NCI-H146 treated with DMSO at 0.1 percent for 48 hours (cell line): Measurements from ENCODE around the gene YTHDF2.
"Not testable (repeated sequence)": the region's sequence is repeated elsewhere in the genome, so short reads cannot be mapped to it uniquely, and the experiment has no call there.

ENCODE experiments used
- DNase-seq: peaks from one replicate; lab custom pipeline; 2025; ENCODE audit not compliant: unreplicated experiment; lab: John Stamatoyannopoulos, UW

Gene YTHDF2

GRCh38 chr1:28736450-28737306, at the start of gene YTHDF2:
YTHDF2 (plus strand) TSS chr1:28736940; CDS start chr1:28737121, 181 bp downstream.
- DNase-seq, result peak; percentile 93

DNA sequence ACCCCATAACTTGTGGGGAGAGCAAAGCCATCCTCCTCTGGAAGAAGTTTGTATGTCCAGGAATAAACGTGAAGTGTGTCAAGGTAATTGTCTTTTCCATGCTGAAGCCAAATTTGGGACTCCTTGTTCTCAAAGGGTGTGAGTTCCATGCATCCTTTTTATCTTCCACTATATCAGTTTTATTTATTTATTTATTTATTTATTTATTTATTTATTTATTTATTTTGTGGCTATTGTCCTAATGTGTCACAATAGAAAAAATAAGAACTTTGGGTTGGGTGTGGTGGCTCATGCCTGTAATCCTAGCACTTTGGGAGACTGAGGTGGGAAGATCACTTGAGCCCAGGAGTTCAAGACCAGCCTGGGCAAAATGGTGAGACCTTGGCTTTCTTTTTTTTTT, 45.1 kb upstream of the YTHDF2 start:
- not testable (repeated sequence) for DNase-seq

DNA sequence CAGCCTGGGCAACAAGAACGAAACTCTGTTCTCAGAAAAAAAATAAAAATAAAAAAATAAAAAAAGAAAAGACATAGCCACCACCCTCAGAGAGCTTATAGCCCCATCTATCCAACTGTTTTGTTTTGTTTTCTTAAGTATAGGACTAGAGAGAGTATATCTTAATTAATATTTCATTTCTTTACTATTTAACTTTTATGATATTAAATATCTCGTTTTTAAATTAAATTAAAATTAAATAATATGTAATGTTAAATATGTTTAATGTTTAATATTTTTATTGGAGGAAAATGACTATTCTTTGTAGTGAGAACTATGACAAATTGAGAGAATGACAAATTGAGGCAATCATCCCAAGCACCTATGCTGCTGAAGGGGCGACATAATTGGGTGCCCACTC, 33.1 kb upstream of the YTHDF2 start:
- DNase-seq, result no peak

- DNase-seq, result no peak
These were observed 20.4 kb upstream of the YTHDF2 start for GRCh38 chr1:28716336-28716735.

GRCh38 chr1:28718166-28718565, 18.6 kb upstream of the YTHDF2 start:
- no peak for DNase-seq

DNA sequence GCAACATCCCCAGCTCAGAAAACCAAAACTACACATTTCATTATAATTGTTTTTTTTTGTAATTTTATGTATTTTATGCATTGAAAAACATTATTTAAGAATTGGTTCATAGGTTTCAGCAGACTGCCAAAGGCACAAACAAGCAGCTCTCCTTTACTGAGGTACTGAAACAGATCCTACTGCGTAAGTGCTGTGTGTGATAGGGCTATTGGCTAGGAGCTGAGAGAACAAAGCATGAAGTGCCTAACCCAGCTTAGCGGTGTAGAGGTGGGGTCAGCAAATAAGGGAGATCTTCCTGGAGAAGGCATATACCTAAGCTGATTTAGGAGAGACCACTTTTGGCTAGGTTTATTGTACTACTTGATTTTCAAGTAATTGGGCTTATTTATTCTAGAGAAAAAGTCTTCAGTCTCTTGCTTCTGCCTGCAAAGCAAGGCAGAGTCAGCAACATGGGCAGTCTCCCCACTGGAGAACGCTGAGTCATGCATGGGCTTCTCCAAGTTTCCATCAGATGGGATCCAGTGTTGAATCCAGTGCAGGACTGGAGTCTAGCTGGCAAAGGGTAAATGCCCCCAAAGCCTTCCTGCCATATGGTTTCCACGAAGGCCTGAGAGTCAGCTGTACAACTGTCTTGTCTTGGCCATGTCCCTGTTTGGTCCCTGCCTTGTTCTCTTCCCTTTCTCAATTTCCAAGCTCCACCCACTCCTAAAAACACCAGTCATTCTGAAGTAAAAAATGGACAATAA, 18.0 kb upstream of the YTHDF2 start:
- DNase-seq, result no peak

DNA sequence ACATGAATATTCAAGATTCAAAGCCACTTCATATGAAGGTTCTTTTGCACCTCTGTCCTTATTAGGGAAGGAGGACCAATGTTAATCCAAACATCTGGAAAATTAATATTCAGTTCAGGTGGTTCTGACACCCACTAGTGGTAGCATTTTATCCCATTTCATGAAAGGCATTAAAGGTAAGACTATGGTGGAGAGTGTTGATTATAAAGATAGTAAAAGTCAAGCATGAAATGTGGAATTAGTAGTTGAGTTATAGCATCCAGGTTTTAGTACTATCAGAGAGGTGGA, 17.5 kb upstream of the YTHDF2 start:
- DNase-seq, result no peak

DNA sequence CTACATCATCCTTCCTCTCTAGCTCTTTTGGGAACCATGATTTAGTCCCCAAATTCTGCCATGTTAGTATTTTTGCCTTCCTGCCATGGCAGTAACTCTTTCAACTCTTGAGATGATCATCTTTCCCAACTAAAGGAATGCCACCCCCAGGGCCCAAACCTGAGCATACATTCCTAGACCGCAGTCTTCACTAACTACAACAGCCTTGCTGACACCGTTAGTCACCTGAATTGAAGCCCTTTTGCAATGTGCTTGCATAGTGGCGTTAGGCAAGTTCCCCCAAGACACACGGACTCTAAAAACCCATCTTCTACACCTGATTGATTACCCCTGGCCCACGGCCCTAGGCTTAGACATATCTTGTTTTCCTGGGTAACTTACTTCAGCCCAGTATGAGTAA, 16.4 kb upstream of the YTHDF2 start:
- DNase-seq, result no peak

GRCh38 chr1:28721927-28722326, 14.8 kb upstream of the YTHDF2 start:
- not testable (repeated sequence) for DNase-seq

DNA sequence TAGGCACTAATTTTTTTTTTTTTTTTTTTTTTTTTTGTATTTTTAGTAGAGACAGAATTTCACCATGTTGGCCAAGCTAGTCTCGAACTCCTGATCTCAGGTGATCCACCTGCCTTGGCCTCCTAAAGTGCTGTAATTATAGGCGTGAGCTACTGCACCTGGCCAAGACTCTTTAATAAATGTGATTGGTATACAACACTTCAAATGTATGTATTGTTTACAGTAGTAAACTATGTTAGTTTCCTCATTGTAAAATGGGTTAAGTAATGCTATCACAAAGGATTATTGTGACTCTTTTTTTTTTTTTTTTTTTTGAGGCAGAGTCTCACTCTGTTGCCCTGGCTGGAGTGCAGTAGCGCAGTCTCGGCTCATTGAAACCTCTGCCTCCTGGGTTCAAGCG, 11.4 kb upstream of the YTHDF2 start:
- not testable (repeated sequence) for DNase-seq

- no peak for DNase-seq
These were observed 735 bp upstream of the YTHDF2 start for GRCh38 chr1:28735961-28736449.

- DNase-seq, result peak; percentile 43
These were observed 780 bp downstream of the YTHDF2 start for GRCh38 chr1:28737307-28738132.

DNA sequence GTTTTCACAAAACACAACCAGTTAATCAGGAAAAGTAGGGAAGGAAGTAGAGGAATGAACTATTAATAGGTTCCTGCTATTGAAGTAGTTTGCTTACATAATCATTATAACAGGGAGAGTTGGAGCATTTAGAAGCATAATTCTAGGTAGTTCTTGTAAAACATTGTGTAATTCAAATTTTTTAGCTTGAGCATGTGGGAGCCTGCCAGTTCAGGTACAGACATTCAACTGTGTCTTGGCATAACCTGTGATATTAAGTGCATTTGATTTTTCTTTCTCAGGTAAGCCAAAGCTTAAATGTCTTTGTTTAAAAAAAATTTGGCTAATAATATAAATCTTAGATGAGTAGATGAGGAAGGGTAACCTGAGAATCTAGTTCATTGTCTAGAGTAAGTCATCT, 3.4 kb downstream of the YTHDF2 start:
- DNase-seq, result no peak

- no peak for DNase-seq
These were observed 7.4 kb downstream of the YTHDF2 start for GRCh38 chr1:28744184-28744583.

GRCh38 chr1:28745653-28746173, 9.0 kb downstream of the YTHDF2 start:
- no peak for DNase-seq

DNA sequence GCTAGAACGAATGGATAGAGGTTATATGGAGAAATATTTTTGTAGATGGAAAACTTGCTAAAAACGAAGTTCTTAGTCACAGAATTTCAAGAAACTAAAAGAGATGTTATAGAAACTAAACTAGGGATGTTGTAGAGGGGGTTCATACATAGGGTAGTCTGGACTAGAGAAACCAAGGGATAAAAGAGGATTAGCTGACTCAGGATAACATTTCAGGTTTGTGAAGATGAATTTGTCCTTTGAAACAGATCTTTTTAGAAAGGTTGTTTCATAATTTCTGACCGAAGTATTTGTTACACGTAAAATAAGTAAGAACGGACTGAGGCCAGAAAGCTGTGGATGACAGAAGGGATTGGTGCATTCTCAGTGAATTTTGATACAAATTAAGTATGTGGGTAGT, 13.6 kb downstream of the YTHDF2 start:
- no peak for DNase-seq

- DNase-seq, result not testable (repeated sequence)
These were observed 14.1 kb downstream of the YTHDF2 start for GRCh38 chr1:28750771-28751294.

- DNase-seq, result no peak
These were observed 14.7 kb downstream of the YTHDF2 start for GRCh38 chr1:28751315-28752060.

DNA sequence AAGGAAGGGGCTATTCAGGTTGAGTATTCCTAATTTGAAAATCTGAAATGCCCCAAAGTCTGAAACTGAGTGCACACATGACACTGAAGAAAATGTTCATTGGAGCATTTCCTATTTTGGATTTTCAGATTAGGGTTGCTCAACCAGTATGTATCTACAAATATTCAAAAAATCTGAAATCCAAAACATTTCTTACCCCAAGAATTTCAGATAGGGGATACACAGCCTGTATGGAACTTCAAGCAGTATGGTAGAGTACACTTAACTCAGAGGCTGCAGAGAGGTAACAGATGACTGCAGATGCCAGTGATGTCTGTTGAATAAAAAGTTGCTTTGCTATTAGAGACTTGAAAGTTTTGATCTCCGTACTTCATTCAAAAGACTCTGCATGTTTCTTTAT, 19.0 kb downstream of the YTHDF2 start:
- no peak for DNase-seq

- no peak for DNase-seq
These were observed 20.1 kb downstream of the YTHDF2 start for GRCh38 chr1:28756846-28757245.
